Gastroesophageal sphincter (tissue), 3 donors: ENCODE measurements around the gene ANKRD40CL.

Experiments
- CTCF ChIP-seq, 4 experiments: fragments of 200-600 bp in 2 of 4; fragments of 450-650 bp in 2 of 4; sonication (generic) in 1 of 4; IDR thresholded peaks; one replicate each; pipeline ENCODE4 v1.5.1; 2017 to 2019; ENCODE audit warnings: antibody characterized with exemption in 4 of 4, mild to moderate bottlenecking in 2 of 4, moderate library complexity in 2 of 4
- POLR2A ChIP-seq, 2 donors: fragments of 450-650 bp; IDR thresholded peaks; one replicate each; pipeline ENCODE4 v1.6.1; 2017; ENCODE audit warnings: antibody characterized with exemption in 2 of 2, mild to moderate bottlenecking in 2 of 2, moderate library complexity in 1 of 2

GRCh38 chr17:50806141-50806643, 38.9 kb upstream of the ANKRD40CL start:
- TF ChIP-seq CTCF (IDR thresholded peaks at IDR 0.05), result no peak
- TF ChIP-seq POLR2A (IDR thresholded peaks at IDR 0.05), result no peak
